Renal cortical epithelial cell (primary cell): Measurements from ENCODE around the gene CEP70. TPM values are rescaled to one million over a fixed set of nuclear protein-coding genes. Genes with fewer than 3 reads are reported as not detected.
"Not testable (repeated sequence)": the region's sequence is repeated elsewhere in the genome, so short reads cannot be mapped to it uniquely, and the experiment has no call there.

ENCODE experiments used
- DNase-seq: peaks from one replicate; pipeline ENCODE4 v3.0.0-alpha.2; 2011; ENCODE audit warnings: low read depth
- total RNA-seq: library from RNA; depleted of rRNA; stranded (reverse); fragments of >200 nt; gene quantifications from 2 replicates; pipeline ENCODE4 v1.2.3, GENCODE V29; 2014

The CEP70 gene
- total RNA-seq, 1 donor from 2014 or later, result 136 TPM

DNA sequence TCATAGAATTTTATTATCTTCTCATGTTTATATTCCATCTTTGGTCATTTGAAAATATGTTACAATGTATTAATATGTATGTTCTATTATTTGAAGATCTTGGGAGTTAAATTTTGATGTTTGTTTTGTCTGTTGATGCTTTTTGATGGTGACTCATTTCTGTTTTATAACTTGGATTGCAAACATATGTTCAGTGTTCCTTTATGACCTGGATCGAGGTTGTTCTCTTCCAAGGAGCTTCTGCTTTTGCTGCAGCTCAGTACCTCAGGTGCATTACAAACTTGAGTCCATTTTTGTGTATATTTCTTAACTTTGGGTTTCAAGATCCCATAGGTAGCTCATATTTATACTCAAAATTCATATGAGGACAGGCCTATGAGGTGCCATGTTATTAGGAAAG, 122.6 kb downstream of the CEP70 start:
- DNase-seq, result no peak

DNA sequence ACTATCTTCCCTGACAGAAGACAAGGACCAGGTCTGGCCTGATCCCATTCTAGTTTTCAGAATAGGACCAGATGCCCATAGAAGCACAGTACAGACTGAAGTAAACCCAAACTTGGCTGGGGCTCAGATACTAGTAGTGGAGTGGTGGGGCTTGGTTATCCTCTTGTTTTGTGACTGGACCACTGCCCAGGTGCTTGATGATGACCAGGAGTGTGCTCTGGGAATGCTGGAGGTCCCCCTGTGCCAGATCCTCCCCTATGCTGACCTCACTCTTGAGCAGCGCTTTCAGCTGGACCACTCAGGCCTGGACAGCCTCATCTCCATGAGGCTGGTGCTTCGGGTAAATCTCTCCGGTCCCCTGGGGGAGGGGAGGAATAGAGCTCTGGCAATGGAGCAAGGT, 123.4 kb downstream of the CEP70 start:
- DNase-seq, result no peak

DNA sequence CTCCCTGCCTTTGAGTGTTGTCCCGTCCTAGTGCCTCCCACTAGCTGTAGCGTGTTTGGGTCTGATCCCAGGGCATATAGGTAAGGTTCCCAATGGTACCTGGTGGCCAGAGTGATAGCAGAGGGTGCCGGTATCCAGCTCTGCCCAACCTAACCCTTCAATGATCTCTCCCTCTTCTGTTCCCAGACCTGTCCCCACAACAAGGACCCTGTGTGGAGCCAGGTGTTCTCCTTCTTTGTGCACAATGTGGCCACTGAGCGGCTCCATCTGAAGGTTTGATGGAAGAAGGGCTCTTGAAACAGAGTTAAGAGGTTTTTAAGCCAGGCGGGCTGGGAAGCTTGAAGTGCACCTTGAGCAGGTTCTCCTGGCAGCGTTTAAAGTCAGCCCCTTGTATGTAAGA, 124.2 kb downstream of the CEP70 start:
- no peak for DNase-seq

DNA sequence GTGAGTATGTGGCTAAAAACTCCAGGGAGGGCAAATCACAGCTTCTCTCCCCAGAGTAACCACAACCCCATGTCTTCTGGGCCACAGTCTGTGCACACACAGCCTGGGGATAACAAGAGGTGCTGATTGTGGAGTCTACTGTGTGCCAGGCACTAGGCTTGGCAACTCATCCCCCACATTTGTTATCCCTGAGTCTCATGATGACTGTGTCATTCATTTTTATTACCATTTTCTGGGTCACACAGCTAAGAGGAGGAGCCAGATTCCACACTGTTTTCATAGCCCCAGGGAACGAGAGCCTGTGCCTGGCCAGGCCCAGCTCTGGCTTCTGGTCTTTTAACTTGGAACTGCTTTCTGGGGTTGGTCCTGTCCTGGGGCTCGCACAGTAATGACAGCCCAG, 125.2 kb downstream of the CEP70 start:
- DNase-seq, result peak; percentile 81

DNA sequence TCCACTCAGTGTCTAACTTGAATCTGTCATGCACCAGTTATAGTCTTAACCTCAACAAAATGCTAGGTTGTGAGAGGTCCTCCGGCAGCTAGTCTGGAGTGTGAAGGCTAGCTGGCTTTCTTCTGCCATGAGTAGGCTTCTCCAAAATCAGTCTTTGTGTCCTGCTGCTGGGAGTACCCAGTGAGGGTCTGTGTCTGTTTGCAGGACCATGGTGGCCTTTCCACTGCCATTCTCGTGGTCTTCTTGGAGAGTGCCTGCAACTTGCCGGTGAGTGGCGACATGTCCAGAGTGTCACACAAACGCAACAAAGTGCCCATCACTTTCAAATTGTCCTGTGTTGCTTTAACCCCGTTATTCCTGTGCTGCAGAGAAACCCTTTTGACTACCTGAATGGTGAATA, 125.6 kb downstream of the CEP70 start:
- no peak for DNase-seq

DNA sequence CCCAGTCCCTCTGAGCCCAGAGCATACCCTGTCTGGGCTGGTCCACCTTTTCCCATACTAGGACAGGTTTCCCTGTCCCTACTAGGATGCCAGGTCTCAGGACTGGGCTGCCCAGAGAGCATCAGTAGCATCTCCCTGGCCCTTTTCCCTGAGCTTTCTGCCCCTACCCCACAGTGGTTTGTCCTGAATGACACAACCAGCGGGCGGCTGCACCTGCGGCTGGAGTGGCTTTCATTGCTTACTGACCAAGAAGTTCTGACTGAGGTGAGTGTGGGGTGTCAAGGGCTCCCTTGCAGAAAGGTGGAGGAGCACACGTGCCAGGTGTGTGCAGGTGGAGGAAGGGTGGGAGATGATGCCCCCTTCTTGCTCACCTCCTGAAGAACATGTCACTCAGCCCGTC, 126.1 kb downstream of the CEP70 start:
- no peak for DNase-seq

DNA sequence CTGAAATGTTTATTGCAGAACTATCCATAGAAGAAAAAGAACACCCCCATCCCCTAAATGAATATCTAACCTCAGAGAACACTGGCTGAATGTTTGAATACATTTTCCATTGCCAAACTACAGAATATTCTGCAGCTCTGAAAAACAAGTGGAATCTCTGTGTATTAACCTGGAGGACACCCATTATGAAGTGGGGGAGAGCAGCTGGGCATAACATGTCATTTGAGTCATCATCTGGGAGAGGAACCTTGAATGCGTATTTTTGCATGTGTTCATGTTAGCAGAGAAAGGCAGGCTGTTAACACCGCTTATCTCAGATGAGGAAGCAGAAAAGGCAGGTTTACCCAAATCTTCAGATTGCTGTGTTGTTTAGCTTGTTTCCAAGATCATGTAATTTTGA, 128.1 kb downstream of the CEP70 start:
- peak; percentile 18 for DNase-seq

DNA sequence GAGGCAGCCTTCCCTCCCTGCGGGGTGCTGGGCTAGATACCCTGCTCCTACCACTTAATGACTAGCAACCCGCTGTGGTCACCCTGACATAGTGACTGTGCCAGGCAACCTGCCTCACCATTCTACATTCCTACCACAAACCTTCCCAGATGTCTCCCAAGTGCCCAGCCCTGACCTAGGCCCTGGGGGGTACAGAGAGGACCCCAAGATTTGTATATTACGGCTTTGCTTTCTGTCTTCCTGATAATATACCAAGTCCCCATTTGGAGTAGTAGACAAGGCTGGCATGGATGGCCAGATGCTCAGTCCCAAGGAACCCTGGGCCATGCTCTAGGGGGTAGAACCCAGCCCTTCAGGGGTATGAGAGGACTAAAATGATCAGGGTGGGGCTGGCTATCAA, 128.6 kb downstream of the CEP70 start:
- no peak for DNase-seq

DNA sequence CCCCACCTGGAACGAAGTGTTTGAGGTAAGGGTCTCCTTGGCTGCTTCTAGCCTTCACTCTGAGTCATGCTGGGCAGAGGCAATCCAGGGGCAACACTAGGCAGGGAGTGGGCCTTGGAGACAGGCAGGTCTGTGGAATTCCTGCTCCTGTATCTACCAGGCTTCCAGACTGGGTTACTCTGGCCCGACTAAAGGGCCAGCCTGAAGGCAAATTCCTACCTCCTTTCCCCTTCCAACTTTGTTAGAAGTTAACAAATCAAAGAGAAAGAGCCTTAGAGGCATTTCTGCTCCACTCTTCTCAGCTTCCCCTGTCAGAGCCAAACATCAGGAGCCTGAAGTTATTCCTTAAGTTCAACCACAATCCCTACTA, 129.6 kb downstream of the CEP70 start:
- DNase-seq, result no peak

DNA sequence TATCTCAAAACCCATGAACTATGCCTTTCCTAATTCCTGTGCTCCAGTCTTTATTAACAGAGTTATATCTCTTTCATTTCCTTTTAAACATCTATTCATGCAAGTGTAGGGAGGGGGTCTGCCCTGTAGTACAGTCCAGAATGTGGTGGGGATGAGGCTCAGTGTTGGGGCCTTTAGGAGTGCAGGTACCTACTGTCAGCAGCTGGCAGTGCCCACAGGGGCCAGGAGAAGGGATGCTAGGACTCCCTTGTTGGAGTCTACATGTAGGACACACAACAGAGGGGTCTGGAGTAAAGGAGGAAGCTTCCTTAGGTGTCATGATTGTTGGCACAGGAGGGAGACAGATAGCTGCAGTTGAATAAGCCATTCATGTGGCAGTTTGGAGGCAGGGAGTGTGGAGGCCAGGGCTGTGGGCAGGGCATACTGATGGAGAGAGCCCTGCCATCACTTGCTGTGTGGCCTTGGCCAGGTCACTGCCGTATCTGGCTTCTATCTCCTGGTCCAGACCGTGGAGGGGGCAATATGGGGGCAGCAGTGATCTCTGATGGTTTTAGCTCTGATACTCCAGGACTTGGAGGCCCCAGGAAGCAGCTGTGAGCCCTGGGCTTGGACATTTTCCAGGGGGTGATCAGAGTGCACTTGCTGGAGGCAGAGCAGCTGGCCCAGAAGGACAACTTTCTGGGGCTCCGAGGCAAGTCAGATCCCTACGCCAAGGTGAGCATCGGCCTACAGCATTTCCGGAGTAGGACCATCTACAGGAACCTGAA, 130.2 kb downstream of the CEP70 start:
- no peak for DNase-seq

DNA sequence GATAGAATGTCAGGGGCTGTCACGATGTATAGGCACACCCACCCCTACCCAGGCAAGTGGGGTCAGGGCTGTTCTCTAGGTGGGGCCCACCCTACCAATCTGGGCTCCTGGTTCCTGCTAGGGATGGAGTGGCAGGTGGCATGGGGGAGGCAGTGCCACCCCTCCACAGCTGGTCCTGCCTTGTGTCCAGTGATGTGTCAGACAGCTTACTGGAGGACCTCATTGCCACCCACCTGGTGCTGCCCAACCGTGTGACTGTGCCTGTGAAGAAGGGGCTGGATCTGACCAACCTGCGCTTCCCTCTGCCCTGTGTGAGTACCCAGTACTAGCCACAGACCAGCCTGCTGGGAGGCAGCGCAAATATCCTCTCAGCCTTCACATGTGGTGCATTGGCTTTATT, 132.2 kb downstream of the CEP70 start:
- no peak for DNase-seq

DNA sequence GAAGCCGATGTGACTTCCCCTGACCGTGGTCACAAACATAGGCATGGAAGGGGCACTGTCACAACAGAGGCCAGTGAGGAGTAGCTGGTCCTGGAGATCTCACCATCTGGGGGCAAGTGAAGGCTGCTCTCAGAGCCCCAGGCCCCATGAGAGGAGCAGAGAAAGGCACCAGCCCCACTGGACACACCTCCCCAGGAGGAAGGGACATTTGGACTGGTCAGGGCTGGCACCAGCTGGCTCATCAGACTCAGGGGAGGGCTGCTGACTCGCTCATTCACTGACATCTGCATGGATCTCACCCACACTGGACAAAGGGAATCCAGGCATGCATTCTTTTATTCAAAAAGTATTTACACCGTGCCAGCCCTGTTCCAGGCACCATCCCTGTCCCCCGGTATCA, 132.8 kb downstream of the CEP70 start:
- peak; percentile 56 for DNase-seq

DNA sequence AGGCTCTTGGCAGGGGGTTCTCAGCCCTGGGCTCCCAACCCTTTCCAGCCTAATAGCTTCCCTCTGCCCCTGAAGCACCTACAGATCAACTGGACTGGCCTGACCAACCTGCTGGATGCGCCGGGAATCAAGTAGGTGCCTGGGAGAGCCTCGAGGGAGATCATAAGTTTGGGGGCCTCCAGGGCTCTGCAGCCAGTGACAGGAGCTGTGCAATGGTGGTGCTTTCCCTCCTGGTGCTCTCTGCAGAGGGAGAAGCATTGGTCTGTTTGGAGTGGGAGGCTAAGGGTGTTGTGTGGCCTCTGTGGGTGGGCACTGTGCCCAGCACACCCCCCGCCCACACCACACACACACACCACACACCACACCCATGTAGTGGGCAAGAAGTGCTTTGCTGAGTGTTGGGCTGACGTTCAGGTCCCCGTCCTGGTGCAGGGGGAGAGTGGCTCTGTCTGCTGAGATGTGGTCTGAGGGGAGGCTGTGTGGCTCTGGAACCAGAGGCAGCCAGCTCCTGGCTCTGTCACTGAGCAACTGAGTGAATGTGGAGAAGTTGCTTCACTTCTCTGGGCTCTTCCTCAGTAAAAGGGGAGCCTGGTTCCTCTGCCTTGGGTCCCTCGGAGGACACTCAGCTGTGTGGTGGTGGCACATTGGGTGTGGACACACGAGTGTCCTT, 133.4 kb downstream of the CEP70 start:
- DNase-seq, result no peak

DNA sequence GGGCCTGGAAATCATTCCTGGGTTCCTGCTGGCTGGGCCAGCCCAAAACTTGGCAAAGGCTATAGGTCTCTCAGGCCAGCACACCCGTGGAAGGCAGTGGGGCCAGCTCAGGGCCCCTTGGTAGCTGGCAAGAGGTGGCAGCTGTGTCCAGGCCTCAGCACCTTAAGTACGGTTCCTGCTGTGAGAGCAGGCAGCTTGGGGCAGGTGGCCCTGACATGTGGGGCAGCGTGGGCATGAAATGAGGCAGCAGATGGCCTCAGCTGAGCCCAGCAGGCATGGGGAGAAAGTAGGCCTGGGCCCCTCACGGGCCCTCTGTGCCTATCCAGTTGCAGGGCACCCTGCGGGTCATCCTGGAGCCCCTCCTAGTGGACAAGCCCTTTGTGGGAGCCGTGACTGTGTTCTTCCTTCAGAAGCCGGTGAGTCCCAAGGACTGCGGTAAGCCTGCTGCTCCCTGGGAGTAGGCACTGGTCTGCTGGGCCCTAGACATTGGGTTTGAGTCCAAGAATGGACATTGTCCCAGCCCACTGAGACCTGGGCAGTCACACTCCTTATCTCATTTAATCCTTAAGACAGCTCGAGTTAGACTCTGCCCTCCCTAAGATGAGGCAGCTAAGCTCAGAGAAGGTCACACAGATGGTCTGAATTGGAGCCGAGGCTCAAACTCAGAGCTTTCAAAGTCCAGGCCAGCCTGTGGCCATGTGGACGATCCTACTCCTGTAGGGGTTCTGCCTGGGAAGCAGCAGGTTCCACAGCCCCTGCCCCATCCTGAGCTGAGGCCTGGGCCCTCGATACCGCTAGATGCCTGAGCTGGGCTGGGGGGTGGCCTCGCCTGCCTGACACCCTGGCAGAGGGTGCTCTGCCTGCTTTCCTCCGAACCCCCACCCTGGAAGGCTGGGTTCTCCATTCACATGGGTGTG, 134.2 kb downstream of the CEP70 start:
- DNase-seq, result no peak

DNA sequence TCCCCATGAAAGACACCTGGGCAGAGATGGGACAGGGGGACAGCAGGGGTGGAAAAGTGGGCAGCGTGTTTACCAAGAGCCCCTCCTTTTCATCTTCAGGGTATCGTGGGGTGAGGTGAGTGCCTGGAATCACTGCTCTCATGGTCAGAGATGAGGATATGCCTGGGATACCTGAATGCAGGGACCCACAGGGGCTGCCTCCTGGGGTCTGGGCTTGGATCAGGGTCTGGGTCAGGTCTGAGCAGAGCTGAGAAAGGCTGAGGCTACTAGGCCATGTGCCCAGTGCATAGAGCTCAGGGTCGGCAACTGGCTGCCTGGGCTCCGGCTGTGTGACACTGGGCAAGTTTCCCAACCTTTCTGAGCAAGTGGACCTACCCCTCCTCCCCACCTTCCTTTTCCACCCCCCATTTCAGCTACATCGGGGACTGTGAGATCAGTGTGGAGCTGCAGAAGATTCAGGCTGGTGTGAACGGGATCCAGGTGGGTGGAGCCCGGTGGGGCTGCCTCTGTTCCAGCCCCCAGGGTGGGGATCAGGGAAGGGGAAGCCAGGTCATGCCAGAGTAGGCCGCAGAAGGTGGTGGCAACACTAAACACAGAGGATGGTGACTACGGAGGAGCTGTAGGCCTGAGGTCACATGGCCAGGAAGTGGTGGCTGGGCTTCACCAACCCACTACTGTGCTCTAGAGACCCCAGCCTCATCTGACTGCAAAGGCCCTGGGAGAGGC, 135.1 kb downstream of the CEP70 start:
- no peak for DNase-seq

DNA sequence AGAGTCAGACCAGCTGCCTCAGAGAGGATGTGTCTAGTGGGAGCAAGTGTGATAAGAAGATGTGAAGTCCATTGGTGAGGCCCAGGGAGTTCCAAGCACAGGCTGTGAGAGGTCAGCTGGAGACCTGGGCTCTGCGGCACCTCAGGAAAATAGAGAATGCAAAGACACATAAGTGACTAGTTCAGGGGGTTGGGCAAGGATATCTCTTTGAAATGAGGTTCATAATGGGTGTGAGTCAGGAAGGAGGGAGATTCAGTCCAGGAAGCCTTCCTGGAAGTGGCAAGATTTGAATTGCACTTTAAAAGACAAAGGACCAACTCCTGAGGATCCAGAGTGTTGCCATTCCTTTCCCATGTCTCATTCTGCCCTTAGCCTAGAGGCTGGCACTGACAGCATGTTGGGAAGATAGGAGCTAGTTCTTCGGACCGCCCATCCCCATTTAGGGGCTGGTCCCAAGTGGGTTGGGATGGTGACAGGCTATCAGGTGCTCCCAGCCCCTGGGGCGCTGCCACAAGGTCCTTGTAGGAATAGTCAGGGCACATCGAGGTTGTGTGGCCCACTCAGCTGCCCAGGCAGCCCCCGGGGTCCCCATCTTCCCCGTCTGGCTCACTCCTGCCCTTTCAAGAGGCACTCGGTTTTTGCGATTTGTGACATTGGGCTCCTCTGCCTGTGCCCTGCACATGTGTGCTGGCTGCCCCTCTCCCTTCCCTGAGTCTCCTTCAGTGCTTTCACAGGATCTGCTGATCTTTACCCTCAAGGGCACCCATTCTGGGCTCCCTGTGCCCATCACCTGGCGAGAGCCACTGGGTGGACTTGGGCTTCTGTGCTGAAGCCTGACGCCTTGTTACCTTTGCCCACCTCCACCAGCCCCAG, 136.0 kb downstream of the CEP70 start:
- no peak for DNase-seq

DNA sequence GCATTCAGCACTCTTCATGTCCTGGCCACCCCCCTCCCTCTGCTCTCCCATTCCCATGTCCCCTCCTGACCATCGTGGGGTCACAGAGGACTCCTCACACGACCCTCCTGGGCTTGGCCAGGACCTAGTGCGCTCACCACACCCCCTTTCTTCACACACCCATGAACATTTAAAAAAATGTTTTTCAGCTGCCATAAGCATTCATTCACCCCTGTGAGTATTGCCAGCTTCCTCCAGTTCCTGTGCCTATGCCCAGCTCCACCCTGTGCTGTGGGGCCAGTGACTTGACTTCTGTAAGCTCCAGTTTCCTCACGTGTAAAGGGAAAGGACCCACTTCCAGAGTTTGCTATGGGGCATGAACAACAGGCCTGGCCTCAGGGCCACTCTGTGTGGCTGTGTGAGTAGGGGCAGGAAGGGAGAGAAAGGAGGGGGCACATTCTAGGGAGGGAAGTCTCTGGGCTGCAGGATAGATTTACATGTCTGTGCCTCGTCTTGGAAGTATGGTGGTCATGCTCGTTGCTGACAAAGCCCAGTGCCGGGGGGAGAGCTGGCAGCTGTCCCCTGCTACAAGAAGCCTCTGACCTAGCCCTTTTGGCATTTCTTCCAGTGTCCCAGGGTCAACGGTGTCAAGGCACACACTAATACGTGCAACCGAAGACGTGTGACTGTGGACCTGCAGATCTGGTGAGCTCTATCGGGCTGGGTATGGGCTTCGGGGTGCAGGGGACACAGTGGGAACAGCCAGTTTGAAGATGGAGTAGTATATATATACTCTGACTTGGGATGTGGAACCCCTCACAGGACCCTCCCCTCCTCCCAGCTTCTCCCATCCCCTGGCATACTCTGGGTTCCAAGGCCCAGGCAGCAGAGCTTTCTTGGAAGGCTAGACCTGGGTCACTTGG, 136.8 kb downstream of the CEP70 start:
- no peak for DNase-seq

DNA sequence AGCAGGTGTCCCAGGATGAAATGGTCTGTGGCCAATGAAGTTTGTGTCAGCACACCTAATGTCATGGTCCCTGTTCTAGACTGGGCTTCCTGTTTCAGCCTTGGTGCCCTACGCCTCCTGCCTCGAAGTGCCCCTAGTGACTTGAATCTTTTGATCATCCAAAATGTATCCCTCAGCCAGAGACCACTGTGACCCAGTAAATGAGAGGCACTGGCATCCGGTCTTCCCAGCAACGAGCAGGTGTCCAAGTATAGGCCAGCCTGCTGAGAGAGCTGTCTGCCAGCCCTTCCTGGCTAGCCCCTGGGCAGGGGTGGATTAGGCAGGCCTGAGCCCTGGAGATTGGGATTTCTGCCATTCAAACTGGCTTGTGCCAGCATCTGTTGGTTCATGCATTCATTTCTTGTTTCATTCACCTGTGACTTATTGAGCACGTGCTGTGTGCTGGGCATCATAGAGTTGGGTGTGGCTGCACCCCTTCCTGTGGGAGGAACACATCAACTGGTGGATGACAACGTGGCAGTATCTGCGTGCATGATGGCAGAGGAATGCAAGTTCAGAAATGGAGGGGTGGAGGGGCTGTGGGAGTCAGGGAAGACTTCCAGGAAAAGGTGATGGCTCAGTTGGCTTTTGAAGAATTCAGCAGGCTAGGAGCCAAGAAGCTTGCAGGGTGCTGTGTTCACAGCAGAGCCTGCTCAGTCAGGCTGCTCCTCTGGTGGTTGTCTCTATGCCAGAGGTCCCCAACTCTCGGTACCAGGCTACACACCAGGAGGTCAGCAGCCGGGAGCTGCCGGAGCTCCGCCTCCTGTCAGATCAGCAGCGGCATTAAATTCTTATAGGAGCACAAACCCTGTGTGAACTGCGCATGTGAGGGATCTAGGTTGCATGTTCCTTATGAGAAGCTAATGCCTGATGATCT, 138.0 kb downstream of the CEP70 start:
- peak; percentile 38 for DNase-seq

DNA sequence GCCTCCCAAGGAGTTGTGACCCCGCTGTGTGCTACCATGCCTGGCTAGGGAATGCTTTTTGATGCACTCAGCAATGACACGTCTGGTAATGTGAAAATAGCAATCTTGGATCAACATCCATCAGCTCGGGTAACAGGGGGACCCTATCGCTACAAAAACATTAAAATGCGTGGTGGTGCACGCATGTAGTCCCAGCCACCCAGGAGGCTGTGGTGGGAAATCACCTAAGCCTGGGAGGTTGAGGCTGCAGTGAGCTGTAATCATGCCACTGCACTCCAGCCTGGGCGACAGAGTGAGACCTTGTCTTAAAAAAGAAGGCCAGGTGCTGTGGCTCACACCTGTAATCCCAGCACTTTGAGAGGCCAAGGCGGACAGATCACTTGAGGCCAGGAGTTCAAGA, 140.1 kb downstream of the CEP70 start:
- not testable (repeated sequence) for DNase-seq
